HG02973 (cell line): ENCODE measurements around the gene TCF3.
"Not testable (repeated sequence)": the region's sequence is repeated elsewhere in the genome, so short reads cannot be mapped to it uniquely, and the experiment has no call there.

Experiments used
- ATAC-seq: cut with Tn5 transposase; IDR thresholded peaks from one replicate; pipeline ENCODE4 v1.9.1; 2021; ENCODE audit warnings: moderate library complexity; ENCODE audit not compliant: unreplicated experiment

The TCF3 gene

GRCh38 chr19:1673645-1674292 lies 21.4 kb upstream of the TCF3 start:
- no peak for ATAC-seq

GRCh38 chr19:1672769-1673644 lies 20.6 kb upstream of the TCF3 start:
- ATAC-seq = no peak

GRCh38 chr19:1672038-1672768 lies 19.8 kb upstream of the TCF3 start:
- ATAC-seq = no peak

DNA sequence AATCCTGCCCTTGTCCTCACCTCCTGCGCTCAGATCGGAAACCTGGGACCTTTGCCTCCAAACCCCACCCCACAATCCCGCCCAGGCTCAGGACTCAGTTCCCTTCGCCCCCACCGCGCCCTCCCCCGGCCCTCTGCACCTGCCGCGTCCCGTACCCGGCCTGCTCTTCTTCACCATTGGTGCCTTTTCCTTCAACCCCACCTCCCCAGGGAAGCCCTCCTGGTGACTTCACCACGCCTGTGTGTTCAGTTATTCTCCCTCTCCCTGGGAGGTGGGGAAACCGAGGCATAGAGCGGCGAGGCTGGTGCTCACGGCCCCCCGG lies 19.3 kb upstream of the TCF3 start:
- ATAC-seq = no peak

DNA sequence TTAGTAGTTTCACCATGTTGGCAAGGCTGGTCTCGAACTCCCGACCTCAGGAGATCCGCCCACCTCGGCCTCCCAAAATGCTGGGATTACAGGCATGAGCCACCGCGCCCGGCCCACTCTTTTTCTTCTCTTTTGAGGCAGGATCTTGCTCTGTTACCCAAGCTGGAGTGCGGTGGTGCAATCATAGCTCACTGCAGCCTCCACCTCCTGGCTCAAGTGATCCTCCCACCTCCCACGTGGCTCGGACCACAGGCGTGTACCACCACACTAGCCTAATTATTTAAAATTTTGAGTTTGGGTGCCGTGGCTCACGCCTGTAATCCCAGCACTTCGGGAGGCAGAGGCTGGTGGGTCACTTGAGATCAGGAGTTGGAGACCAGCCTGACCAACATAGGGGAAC lies 18.3 kb upstream of the TCF3 start:
- ATAC-seq = not testable (repeated sequence)

- no peak for ATAC-seq
These were observed 16.3 kb upstream of the TCF3 start for GRCh38 chr19:1668486-1669270.

DNA sequence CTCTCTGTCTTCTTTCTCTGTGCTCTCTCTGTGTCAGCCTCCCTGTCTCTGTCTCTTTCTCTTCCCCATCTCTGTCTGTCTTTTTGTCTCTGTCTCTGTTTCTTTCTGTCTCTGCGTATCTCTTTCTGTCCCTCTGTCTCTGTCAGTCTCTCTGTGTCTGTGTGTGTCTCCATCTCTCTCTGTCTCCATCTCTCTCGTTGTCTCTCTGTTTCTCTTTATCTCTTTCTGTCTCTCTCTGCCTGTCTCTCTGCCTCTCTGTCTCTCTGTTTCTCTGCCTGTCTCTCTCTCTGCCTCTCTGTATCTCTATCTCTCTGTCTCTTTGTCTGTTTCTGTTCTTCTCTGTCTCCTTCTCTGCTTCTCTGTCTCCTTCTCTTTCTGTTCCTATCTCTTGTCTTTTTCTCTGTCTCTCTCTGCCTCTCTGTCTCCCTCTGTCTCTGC lies 15.7 kb upstream of the TCF3 start:
- ATAC-seq = no peak

DNA sequence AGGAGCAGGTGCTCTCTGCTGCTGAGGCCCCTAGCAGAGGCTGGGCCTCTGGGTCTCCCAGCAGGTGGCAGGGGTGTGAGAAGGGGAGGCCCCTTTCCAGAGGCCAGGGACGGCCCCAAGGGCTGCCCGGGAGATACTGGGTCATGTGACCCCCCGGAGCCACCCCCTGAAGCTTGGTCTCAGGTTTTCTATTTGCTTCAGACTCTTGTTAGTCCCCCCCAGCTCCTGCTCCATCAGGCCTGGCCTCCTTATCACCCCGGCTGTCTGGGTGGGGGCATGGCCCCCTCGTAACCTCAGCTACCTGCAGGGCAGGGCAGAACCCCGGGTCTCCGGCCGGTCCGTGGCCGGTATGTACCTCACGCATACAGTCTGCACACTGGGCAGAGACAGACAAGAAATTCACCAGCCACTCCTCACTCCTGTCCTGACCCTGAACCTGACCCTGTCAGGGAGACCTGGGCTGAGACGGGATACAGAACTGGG lies 13.2 kb upstream of the TCF3 start:
- no peak for ATAC-seq

- no peak for ATAC-seq
These were observed 11.4 kb upstream of the TCF3 start for GRCh38 chr19:1663852-1664251.

- ATAC-seq = not testable (repeated sequence)
These were observed 10.8 kb upstream of the TCF3 start for GRCh38 chr19:1663227-1663626.

GRCh38 chr19:1661995-1662394 lies 9.6 kb upstream of the TCF3 start:
- ATAC-seq = no peak

- ATAC-seq = no peak
These were observed 6.6 kb upstream of the TCF3 start for GRCh38 chr19:1659084-1659427.

DNA sequence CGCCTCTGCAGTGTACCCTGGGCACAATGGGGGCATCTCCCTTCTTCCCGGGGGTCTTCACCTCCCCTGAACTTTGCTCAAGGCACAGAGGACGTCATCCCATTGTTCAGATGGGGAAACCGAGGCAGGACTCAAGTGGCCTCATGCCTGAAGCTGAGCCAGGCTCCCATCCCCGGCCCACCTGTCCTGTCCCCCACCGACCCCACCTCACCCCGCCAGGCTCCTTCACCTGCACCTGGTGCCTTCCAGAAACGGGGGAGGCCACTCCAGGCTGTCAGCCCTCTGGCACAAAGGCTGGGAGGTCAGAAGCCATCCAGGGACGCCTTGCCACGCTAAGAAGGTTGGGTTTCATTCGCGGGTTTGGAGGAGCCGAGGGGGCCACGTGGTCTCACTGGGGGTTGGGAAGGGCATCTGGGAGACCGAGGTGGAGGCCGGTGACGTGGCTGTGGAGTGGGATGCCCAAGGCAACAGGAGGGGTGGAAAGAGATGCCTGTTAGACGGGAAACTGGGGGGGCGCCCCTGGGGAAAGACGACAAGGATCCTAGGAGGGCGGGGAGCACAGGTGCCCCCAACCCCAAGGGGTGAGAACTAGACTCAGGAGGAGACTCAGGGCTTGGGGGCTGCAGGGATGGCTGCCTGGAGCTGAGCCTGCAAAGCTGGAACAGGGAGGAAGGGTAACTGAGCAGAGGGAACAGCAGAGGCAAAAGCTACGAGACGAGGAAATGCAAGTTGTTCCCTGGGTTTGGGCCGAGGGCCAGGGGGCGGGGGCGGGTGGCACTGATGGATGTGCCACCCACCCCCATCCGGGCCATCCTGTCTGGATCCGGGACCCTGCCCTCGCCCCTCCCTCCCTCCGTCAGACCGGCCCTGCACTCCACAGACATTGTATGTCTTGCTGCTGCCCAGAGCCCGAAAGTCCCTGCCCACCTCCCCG lies 6.0 kb upstream of the TCF3 start:
- ATAC-seq = no peak

GRCh38 chr19:1657746-1658145 lies 5.3 kb upstream of the TCF3 start:
- no peak for ATAC-seq

GRCh38 chr19:1656988-1657536 lies 4.6 kb upstream of the TCF3 start:
- no peak for ATAC-seq

DNA sequence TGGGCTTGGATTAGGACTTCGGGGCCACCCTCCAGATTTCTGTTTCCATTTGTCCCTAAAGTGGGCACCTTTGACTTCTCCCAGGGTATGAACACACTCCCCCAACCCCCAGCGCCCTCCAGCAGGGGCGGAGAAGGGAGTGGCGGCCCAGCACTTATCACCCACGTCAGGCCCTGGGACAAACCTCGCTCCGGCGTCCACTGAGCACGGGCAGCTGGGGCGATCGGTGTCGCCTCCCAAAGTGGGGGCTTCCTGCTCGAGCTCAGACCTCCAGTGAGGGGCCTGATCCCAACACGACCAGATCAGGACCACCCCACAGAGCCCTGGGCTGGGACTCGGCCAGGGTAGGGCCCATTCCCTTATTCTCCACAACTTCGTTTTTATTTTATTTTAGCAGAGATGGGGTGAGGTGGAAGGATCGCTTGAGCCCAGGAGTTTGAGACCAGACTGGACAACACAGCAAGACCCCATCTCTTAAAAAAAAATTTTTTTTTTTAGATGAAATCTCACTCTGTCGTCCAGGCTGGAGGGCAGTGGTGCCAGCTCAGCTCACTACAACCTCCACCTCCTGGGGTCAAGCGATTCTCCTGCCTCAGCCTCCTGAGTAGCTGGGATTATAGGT lies 3.7 kb upstream of the TCF3 start:
- no peak for ATAC-seq

- no peak for ATAC-seq
These were observed 2.9 kb upstream of the TCF3 start for GRCh38 chr19:1655131-1655981.

DNA sequence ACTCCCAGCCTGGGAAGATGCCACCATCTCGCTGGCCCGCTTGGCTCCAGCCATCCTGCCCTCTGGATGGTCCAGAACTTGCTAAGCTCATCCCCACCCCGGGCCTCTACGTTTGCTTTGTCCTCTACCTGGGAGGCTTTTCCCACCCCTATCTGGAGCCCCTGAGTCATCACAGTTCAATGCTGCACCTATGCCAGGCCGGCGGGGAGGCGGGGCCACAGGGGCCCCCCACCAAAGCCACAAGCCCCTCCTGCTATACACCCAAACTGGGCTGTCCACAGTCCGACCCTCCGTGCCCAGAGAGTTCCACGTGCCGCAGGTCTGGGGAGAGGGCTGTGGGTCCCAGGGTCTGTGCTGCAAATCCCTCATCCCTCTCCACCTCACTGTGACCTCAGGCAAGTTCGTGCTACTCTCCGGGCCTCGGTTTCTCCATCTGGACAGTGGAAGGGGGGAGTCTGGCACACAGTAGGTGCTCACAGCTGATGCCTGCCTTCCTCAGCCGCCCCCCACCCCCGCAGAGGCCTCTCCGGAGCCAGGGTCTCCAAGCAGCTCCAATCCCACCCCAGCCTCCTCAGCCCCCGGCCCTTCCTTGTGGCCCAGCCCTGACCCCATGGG lies 1.9 kb upstream of the TCF3 start:
- no peak for ATAC-seq
